Panc1 (cell line): ENCODE data around the gene FAM83D. TPM values are rescaled to one million over a fixed set of nuclear protein-coding genes. Genes with fewer than 3 reads are reported as not detected.
A peak's percentile ranks its signal among the peaks of the same experiment; 100 is the strongest.
"Not testable (repeated sequence)": the region's sequence is repeated elsewhere in the genome, so short reads cannot be mapped to it uniquely, and the experiment has no call there.

Experiments used
- ATAC-seq: fragments of 200-7000 bp; cut with Tn5 transposase; 2 replicates; pipeline ENCODE4 v1.9.1; 2020; ENCODE audit warnings: mild to moderate bottlenecking, moderate library complexity
- BruUV-seq: library from RNA; stranded (reverse); fragments of 400-500 nt; replicated peaks from 2 replicates; lab custom pipeline; 2021; lab: Mats Ljungman, UMichigan
- CTCF ChIA-PET: fragments of 300-600 bp; sonication (Branson Sonifier 250); formaldehyde crosslinking; loops from one replicate; lab custom pipeline; 2022; ENCODE audit warnings: antibody characterized with exemption; lab: Charles Lee
- POLR2A ChIA-PET: fragments of 300-600 bp; sonication (Branson Sonifier 250); formaldehyde crosslinking; loops from one replicate; lab custom pipeline; 2022; ENCODE audit warnings: antibody characterized with exemption; lab: Charles Lee
- DNase-seq: peaks from one replicate; pipeline ENCODE4 v3.0.0-alpha.2; 2010; ENCODE audit warnings: low read depth, low spot score
- H3K27ac ChIP-seq: 2 replicates; pipeline ENCODE4 v1.5.1; 2011; ENCODE audit warnings: mild to moderate bottlenecking, low read length, inconsistent platforms
- H3K27me3 ChIP-seq: fragments of 200-500 bp; sonication (Bioruptor generic); 2 replicates; pipeline ENCODE4 v1.6.0; 2014; ENCODE audit warnings: low read length, inconsistent platforms; ENCODE audit not compliant: control insufficient read depth, insufficient read depth
- H3K36me3 ChIP-seq: fragments of 200-500 bp; sonication (Bioruptor generic); 2 replicates; pipeline ENCODE4 v1.5.1; 2014; ENCODE audit warnings: inconsistent platforms, mild to moderate bottlenecking, low read length, moderate library complexity; ENCODE audit not compliant: control insufficient read depth, insufficient read depth
- H3K4me1 ChIP-seq: 2 replicates; pipeline ENCODE4 v1.5.1; 2011; ENCODE audit warnings: inconsistent platforms, mild to moderate bottlenecking, low read length, moderate library complexity; ENCODE audit not compliant: control insufficient read depth, insufficient read depth
- H3K4me3 ChIP-seq, 2 experiments: 2 replicates each; pipeline ENCODE4 v1.5.1; 2011 to 2012; ENCODE audit warnings: low read depth in 2 of 2, low read length in 2 of 2, mild to moderate bottlenecking in 2 of 2, inconsistent platforms in 1 of 2, moderate library complexity in 1 of 2
- H3K9me3 ChIP-seq: fragments of 200-500 bp; sonication (Bioruptor generic); 2 replicates; pipeline ENCODE4 v1.5.1; 2014; ENCODE audit warnings: low read depth, mild to moderate bottlenecking, inconsistent platforms, low read length, moderate library complexity; ENCODE audit not compliant: control insufficient read depth, insufficient read depth
- POLR2AphosphoS5 ChIP-seq: IDR thresholded peaks from 2 replicates; pipeline ENCODE4 v1.6.1; 2012; ENCODE audit warnings: mild to moderate bottlenecking, low read depth, low read length, moderate library complexity
- SIN3A ChIP-seq: IDR thresholded peaks from 2 replicates; pipeline ENCODE4 v1.6.1; 2012; ENCODE audit warnings: low read depth, mild to moderate bottlenecking, low read length, moderate library complexity, borderline replicate concordance; ENCODE audit not compliant: insufficient read depth
- TCF7L2 ChIP-seq: IDR thresholded peaks from 2 replicates; pipeline ENCODE4 v1.6.1; 2011; ENCODE audit warnings: mild to moderate bottlenecking, low read depth, low read length, inconsistent platforms
- in situ Hi-C: cut with HindIII; loops from 2 replicates; pipeline ENCODE4 v1.10.0; 2016; ENCODE audit warnings: low sequenced_read_pairs, low pct_unique_long_range_greater_than_20kb
- intact Hi-C: fragments of 100-400 bp; cut with micrococcal nuclease; formaldehyde crosslinking; loops from one replicate; pipeline ENCODE4 v1.10.0; 2022; ENCODE audit not compliant: unreplicated experiment
- total RNA-seq: library from RNA; stranded (reverse); gene quantifications from one replicate; pipeline ENCODE4 v1.2.1, GENCODE V29; 2021; ENCODE audit not compliant: unreplicated experiment
- TF ChIP-seq, protein P1 (sequence below): fragments of 450-650 bp; IDR thresholded peaks from 2 replicates; pipeline ENCODE4 v1.5.1; 2017; ENCODE audit warnings: mild to moderate bottlenecking
- TF ChIP-seq, protein P2 (sequence below), 2 experiments: IDR thresholded peaks; 2 replicates each; pipeline ENCODE4 v1.6.1; 2011 to 2012; ENCODE audit warnings: low read depth in 2 of 2, control low read depth in 1 of 2, low read length in 1 of 2, mild to moderate bottlenecking in 1 of 2, moderate library complexity in 1 of 2; ENCODE audit not compliant: insufficient read depth in 1 of 2

The FAM83D gene
- total RNA-seq, 1 experiment from 2014 or later, result 30.9 TPM

DNA sequence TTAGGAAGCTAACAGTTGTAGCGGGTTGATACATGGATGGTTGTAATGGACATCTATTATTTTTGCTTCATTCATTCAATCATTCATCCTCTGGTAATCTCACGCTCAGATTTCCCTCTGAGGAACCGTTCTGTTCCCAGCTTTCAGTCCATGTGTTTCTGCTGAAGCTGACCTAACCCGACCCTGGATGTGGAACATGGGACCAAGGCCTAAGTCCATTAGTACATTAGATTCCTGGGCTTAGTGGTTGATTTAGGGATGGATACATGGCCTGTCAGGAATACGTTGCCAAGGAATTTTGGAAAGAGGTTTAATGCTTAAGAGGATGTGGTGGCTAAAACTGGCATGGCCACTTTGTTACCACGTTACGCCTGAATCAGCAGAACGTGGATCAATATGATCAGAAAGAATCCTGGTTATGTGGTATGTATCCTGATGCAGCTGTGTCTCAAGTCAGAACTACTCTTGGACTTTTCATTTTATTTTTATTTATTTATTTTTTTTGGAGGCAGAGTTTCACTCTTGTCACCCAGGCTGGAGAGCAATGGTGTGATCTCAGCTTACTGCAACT lies 31.8 kb downstream of the FAM83D start:
- BruUV-seq, result no TSS peak
- in situ Hi-C loops (no loop called here), intact Hi-C loops (no loop called here)
- POLR2A ChIA-PET, result no interaction called here
- no peak for ATAC-seq
- H3K27me3 ChIP-seq, result no peaks in the 10 kb centered on the region
- H3K9me3 ChIP-seq, result no peaks in the 10 kb centered on the region
- H3K4me1 ChIP-seq, result peaks cover 10% of the 10 kb centered on the region; the same call in 1 of the 2 replicates
- TF ChIP-seq TCF7L2 (no peak), POLR2AphosphoS5 (no peak), SIN3A (no peak)
- TF ChIP-seq, protein P1, sequence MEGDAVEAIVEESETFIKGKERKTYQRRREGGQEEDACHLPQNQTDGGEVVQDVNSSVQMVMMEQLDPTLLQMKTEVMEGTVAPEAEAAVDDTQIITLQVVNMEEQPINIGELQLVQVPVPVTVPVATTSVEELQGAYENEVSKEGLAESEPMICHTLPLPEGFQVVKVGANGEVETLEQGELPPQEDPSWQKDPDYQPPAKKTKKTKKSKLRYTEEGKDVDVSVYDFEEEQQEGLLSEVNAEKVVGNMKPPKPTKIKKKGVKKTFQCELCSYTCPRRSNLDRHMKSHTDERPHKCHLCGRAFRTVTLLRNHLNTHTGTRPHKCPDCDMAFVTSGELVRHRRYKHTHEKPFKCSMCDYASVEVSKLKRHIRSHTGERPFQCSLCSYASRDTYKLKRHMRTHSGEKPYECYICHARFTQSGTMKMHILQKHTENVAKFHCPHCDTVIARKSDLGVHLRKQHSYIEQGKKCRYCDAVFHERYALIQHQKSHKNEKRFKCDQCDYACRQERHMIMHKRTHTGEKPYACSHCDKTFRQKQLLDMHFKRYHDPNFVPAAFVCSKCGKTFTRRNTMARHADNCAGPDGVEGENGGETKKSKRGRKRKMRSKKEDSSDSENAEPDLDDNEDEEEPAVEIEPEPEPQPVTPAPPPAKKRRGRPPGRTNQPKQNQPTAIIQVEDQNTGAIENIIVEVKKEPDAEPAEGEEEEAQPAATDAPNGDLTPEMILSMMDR, result no peak
- TF ChIP-seq, protein P2, sequence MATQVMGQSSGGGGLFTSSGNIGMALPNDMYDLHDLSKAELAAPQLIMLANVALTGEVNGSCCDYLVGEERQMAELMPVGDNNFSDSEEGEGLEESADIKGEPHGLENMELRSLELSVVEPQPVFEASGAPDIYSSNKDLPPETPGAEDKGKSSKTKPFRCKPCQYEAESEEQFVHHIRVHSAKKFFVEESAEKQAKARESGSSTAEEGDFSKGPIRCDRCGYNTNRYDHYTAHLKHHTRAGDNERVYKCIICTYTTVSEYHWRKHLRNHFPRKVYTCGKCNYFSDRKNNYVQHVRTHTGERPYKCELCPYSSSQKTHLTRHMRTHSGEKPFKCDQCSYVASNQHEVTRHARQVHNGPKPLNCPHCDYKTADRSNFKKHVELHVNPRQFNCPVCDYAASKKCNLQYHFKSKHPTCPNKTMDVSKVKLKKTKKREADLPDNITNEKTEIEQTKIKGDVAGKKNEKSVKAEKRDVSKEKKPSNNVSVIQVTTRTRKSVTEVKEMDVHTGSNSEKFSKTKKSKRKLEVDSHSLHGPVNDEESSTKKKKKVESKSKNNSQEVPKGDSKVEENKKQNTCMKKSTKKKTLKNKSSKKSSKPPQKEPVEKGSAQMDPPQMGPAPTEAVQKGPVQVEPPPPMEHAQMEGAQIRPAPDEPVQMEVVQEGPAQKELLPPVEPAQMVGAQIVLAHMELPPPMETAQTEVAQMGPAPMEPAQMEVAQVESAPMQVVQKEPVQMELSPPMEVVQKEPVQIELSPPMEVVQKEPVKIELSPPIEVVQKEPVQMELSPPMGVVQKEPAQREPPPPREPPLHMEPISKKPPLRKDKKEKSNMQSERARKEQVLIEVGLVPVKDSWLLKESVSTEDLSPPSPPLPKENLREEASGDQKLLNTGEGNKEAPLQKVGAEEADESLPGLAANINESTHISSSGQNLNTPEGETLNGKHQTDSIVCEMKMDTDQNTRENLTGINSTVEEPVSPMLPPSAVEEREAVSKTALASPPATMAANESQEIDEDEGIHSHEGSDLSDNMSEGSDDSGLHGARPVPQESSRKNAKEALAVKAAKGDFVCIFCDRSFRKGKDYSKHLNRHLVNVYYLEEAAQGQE (IDR thresholded peaks at IDR 0.05; ENCODE audit: insufficient read depth in 1 of 2, low read depth in 2 of 2, low read length in 1 of 2), result no peak
- no peak for DNase-seq
- no peak overlapping the region for H3K4me3 ChIP-seq
- peaks cover 2% of the 10 kb centered on the region for H3K36me3 ChIP-seq
- H3K27ac ChIP-seq, result no peak overlapping the region
- CTCF ChIA-PET, result no interaction called here

DNA sequence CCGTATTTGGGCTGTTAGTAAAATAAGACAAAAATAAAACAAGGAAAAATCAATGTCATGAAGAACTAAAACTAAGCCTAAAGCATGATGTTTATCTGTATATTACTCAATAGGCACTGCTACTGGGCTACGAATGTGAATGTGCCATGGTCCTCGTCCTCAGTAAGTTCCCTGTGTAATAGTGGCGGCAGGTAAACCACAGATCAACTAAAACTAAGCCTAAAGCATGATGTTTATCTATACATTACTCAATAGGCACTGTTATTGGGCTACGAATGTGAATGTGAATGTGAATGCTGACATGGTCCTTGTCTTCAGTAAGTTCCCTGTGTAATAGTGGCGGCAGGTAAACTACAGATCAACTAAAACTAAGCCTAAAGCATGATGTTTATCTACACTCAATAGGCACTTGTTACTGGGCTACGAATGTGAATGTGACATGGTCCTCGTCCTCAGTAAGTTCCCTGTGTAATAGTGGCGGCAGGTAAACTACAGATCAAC lies 34.0 kb downstream of the FAM83D start:
- H3K36me3 ChIP-seq, H3K27ac ChIP-seq, ATAC-seq, BruUV-seq, in situ Hi-C loops, H3K9me3 ChIP-seq, intact Hi-C loops, CTCF ChIA-PET, H3K27me3 ChIP-seq, H3K4me3 ChIP-seq, POLR2A ChIA-PET, DNase-seq: not testable (repeated sequence)
- peaks cover 14% of the 10 kb centered on the region; the same call in 1 of the 2 replicates for H3K4me1 ChIP-seq

DNA sequence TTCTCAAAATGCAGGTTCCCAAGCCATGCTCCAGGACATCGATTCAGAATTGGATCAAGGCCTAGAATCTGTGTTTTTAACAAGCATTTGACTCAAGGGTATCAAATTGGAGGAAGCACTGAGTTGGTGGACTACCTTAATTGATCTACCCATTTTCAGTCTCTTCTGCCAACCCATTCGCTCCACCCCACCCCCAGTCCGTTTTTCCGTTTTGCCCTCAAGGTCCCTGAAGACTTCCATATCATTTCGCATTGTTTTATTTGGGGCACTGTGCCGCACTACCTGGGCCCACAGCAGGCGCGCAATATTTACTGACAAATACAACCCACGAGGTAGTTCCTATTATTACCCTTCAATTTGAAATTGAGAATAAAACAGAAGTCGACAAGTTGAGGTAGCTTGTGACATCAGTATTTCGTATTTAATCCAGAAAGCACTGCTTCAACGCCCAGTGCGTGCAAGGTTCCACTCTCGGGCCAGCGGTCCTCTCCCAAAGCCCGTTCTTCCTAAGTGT lies 35.4 kb downstream of the FAM83D start:
- Histone ChIP-seq H3K27ac (peak overlapping the region; percentile 98), H3K4me1 (peaks cover 14% of the 10 kb centered on the region; the same call in 1 of the 2 replicates), H3K36me3 (no peaks in the 10 kb centered on the region; the same call in 1 of the 2 replicates), H3K27me3 (no peaks in the 10 kb centered on the region), H3K4me3 (peak overlapping the region; percentile 95 to 99), H3K9me3 (no peaks in the 10 kb centered on the region)
- DNase-seq (no peak), ATAC-seq (peak; percentile 5; the same call in 1 of the 2 replicates)
- intact Hi-C loops, result no loop called here
- ChIA-PET CTCF (interaction anchor here (0.6 kb wide), 1 partner anchor 31 kb away, joined by 3 read pairs; no protein-coding TSS in a partner anchor), POLR2A (interaction anchor here (0.6 to 1.7 kb wide), 3 partner anchors 11 to 266 kb away, joined by 3 to 6 read pairs (median 3); no protein-coding TSS in a partner anchor)
- TF ChIP-seq, protein P1, result no peak
- no peak for TF ChIP-seq SIN3A
- no peak for TF ChIP-seq TCF7L2
- TSS peak; percentile 97 for BruUV-seq
- in situ Hi-C loops, result no loop called here
